ENCODE results near the gene RRP8.

DNA sequence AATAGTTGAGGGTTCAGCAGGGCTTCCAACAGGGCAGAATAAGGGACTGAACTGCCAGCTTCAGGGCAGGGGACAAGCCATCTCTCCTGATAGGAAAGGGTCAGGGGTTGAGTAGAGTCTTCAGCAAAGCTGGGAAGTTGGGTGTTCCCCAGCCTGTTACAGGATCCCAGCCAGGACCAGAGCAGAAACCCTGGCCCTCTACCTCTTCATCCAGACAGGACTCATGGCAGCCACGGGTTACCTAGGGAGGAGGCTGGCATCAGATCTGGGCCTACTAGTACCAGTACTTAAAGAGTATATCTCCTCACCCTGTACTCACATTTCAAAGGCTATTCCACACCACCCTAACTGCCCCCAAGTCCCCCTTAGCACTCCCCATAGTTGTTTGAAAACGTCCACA is 11.0 kb upstream of the RRP8 start:
- TF ChIP-seq, protein P1, sequence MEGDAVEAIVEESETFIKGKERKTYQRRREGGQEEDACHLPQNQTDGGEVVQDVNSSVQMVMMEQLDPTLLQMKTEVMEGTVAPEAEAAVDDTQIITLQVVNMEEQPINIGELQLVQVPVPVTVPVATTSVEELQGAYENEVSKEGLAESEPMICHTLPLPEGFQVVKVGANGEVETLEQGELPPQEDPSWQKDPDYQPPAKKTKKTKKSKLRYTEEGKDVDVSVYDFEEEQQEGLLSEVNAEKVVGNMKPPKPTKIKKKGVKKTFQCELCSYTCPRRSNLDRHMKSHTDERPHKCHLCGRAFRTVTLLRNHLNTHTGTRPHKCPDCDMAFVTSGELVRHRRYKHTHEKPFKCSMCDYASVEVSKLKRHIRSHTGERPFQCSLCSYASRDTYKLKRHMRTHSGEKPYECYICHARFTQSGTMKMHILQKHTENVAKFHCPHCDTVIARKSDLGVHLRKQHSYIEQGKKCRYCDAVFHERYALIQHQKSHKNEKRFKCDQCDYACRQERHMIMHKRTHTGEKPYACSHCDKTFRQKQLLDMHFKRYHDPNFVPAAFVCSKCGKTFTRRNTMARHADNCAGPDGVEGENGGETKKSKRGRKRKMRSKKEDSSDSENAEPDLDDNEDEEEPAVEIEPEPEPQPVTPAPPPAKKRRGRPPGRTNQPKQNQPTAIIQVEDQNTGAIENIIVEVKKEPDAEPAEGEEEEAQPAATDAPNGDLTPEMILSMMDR (IDR thresholded peaks at IDR 0.05) = no peak
- no peak for TF ChIP-seq POLR2A (IDR thresholded peaks at IDR 0.05)
